HG03066 (cell line): ENCODE results near the gene SH2D7.

Source experiments
- ATAC-seq: cut with Tn5 transposase; IDR thresholded peaks from one replicate; pipeline ENCODE4 v1.9.1; 2021; ENCODE audit warnings: low read depth; ENCODE audit not compliant: unreplicated experiment

The SH2D7 gene

GRCh38 chr15:78092261-78093041, at the start of gene SH2D7:
Gene SH2D7, plus strand, starts transcription at chr15:78092561. Its CDS starts 24 bp downstream, at chr15:78092585.
- no peak for ATAC-seq

- ATAC-seq: no peak
Observed at GRCh38 chr15:78044407-78045155, 47.8 kb upstream of the SH2D7 start.

GRCh38 chr15:78045189-78045588, 47.2 kb upstream of the SH2D7 start:
- ATAC-seq: no peak

GRCh38 chr15:78046796-78047341, 45.5 kb upstream of the SH2D7 start:
- no peak for ATAC-seq

- no peak for ATAC-seq
Observed at GRCh38 chr15:78047761-78048627, 44.4 kb upstream of the SH2D7 start.

GRCh38 chr15:78048628-78048920, 43.8 kb upstream of the SH2D7 start:
- ATAC-seq: no peak

GRCh38 chr15:78049691-78050440, 42.5 kb upstream of the SH2D7 start:
- peak; percentile 84 for ATAC-seq

GRCh38 chr15:78050441-78050809, 41.9 kb upstream of the SH2D7 start:
- ATAC-seq: peak; percentile 12

- ATAC-seq: no peak
Observed at GRCh38 chr15:78050826-78051225, 41.5 kb upstream of the SH2D7 start.

- ATAC-seq: no peak
Observed at GRCh38 chr15:78051596-78051995, 40.8 kb upstream of the SH2D7 start.

- no peak for ATAC-seq
Observed at GRCh38 chr15:78052001-78052401, 40.4 kb upstream of the SH2D7 start.

- ATAC-seq: no peak
Observed at GRCh38 chr15:78052545-78052944, 39.8 kb upstream of the SH2D7 start.

- ATAC-seq: no peak
Observed at GRCh38 chr15:78054518-78054917, 37.8 kb upstream of the SH2D7 start.

- no peak for ATAC-seq
Observed at GRCh38 chr15:78054966-78055365, 37.4 kb upstream of the SH2D7 start.

- no peak for ATAC-seq
Observed at GRCh38 chr15:78055919-78056713, 36.2 kb upstream of the SH2D7 start.

GRCh38 chr15:78056714-78057269, 35.6 kb upstream of the SH2D7 start:
- no peak for ATAC-seq

- no peak for ATAC-seq
Observed at GRCh38 chr15:78057803-78058202, 34.6 kb upstream of the SH2D7 start.

GRCh38 chr15:78058401-78058935, 33.9 kb upstream of the SH2D7 start:
- ATAC-seq: no peak
